Smooth muscle cell (in vitro differentiated cells): ENCODE data around the gene AADACL4. TPM values are rescaled to one million over a fixed set of nuclear protein-coding genes. Genes with fewer than 3 reads are reported as not detected.

Source experiments
- DNase-seq: peaks from one replicate; lab custom pipeline; 2025; ENCODE audit not compliant: unreplicated experiment; lab: John Stamatoyannopoulos, UW
- H2AFZ ChIP-seq: fragments of 200-600 bp; sonication (generic); 2 replicates; pipeline ENCODE4 v1.6.0; 2016; ENCODE audit warnings: antibody characterized with exemption, low read depth, mild to moderate bottlenecking
- H3F3A ChIP-seq: fragments of 200-600 bp; sonication (generic); 2 replicates; pipeline ENCODE4 v1.6.0; 2017; ENCODE audit warnings: antibody characterized with exemption, low read depth
- H3K27ac ChIP-seq: fragments of 200-600 bp; sonication (generic); 2 replicates; pipeline ENCODE4 v1.5.1; 2016; ENCODE audit warnings: low read depth, mild to moderate bottlenecking
- H3K27me3 ChIP-seq: fragments of 200-600 bp; sonication (generic); 2 replicates; pipeline ENCODE4 v1.6.1; 2016; ENCODE audit warnings: low read depth, mild to moderate bottlenecking
- H3K36me3 ChIP-seq: fragments of 200-600 bp; sonication (generic); 2 replicates; pipeline ENCODE4 v1.5.1; 2016; ENCODE audit warnings: low read depth
- H3K4me1 ChIP-seq: fragments of 200-600 bp; sonication (generic); 2 replicates; pipeline ENCODE4 v1.5.1; 2016; ENCODE audit warnings: low read depth
- H3K4me2 ChIP-seq: fragments of 200-600 bp; sonication (generic); 2 replicates; pipeline ENCODE4 v1.6.0; 2016; ENCODE audit warnings: mild to moderate bottlenecking
- H3K4me3 ChIP-seq: fragments of 200-600 bp; sonication (generic); 2 replicates; pipeline ENCODE4 v1.5.1; 2016; ENCODE audit warnings: mild to moderate bottlenecking
- H3K79me2 ChIP-seq: fragments of 200-600 bp; sonication (generic); 2 replicates; pipeline ENCODE4 v1.6.0; 2016; ENCODE audit warnings: low read depth, mild to moderate bottlenecking
- H3K9ac ChIP-seq: fragments of 200-600 bp; sonication (generic); 2 replicates; pipeline ENCODE4 v1.6.0; 2016; ENCODE audit warnings: low read depth
- H3K9me3 ChIP-seq: fragments of 200-600 bp; sonication (generic); replicated peaks from 2 replicates; pipeline ENCODE4 v1.5.1; 2016; ENCODE audit warnings: low read depth
- H4K20me1 ChIP-seq: fragments of 200-600 bp; sonication (generic); 2 replicates; pipeline ENCODE4 v1.6.0; 2016; ENCODE audit warnings: low read depth
- WGBS: methylation state at CpG from one replicate; pipeline ENCODE4 v1.1.7; 2016; ENCODE audit warnings: low lambda C conversion rate; 5-methylcytosine and 5-hydroxymethylcytosine counted together
- polyA plus RNA-seq: library from polyadenylated mRNA; unstranded; fragments of >200 nt; fragmentation: Nextera tagmentation; extraction: Ambion mirVana; gene quantifications from 2 replicates; pipeline ENCODE4 v1.2.1, GENCODE V29; 2016
- total RNA-seq: library from RNA; depleted of rRNA; stranded (reverse); fragments of >200 nt; gene quantifications from 2 replicates; pipeline ENCODE4 v1.2.3, GENCODE V29; 2014
- TF ChIP-seq, protein P1 (sequence below): fragments of 200-600 bp; sonication (generic); IDR thresholded peaks from 2 replicates; pipeline ENCODE4 v1.5.1; 2017; ENCODE audit warnings: borderline replicate concordance, mild to moderate bottlenecking, antibody characterized with exemption; ENCODE audit not compliant: insufficient read depth, poor library complexity, severe bottlenecking

Gene AADACL4
- total and polyA plus RNA-seq, 2 experiments from 2014 or later: not detected

DNA sequence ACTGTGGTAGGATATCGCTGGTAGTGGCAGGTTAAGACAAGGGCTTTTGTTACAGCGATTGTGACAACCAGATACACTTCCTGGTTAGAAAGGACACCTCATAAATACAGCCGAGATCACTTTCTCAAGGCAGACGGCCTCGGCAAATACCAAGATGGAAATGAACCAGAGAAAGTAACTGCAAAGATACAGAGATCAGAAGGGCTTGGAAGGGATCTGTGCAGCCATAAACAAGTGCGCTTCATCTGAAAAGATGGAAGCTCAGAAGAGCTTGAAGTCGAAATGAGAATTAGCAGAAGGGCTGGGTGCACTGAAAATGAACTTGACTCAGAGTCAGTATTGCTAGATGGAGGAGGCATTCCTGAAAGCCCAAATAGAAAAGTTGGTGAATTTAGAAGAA lies 32.9 kb upstream of the AADACL4 start:
- H3F3A ChIP-seq: no peaks in the 10 kb centered on the region
- peaks cover 41% of the 10 kb centered on the region for H3K27me3 ChIP-seq
- H3K36me3 ChIP-seq: no peaks in the 10 kb centered on the region
- H4K20me1 ChIP-seq: no peaks in the 10 kb centered on the region
- no peak overlapping the region for H3K27ac ChIP-seq
- TF ChIP-seq, protein P1, sequence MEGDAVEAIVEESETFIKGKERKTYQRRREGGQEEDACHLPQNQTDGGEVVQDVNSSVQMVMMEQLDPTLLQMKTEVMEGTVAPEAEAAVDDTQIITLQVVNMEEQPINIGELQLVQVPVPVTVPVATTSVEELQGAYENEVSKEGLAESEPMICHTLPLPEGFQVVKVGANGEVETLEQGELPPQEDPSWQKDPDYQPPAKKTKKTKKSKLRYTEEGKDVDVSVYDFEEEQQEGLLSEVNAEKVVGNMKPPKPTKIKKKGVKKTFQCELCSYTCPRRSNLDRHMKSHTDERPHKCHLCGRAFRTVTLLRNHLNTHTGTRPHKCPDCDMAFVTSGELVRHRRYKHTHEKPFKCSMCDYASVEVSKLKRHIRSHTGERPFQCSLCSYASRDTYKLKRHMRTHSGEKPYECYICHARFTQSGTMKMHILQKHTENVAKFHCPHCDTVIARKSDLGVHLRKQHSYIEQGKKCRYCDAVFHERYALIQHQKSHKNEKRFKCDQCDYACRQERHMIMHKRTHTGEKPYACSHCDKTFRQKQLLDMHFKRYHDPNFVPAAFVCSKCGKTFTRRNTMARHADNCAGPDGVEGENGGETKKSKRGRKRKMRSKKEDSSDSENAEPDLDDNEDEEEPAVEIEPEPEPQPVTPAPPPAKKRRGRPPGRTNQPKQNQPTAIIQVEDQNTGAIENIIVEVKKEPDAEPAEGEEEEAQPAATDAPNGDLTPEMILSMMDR: no peak
- H3K79me2 ChIP-seq: no peaks in the 10 kb centered on the region
- peaks cover 11% of the 10 kb centered on the region for H3K4me1 ChIP-seq
- 43% methylated on average over 7 of the region's 7 CpGs for WGBS
- no peak overlapping the region for H2AFZ ChIP-seq
- H3K4me2 ChIP-seq: no peak overlapping the region
- no peak overlapping the region for H3K4me3 ChIP-seq
- no peak for DNase-seq
- H3K9me3 ChIP-seq: no peaks in the 10 kb centered on the region
- no peak overlapping the region for H3K9ac ChIP-seq

- TF ChIP-seq, protein P1: no peak
- Histone ChIP-seq H3K9ac (no peak overlapping the region), H3K4me2 (no peak overlapping the region), H3K9me3 (no peaks in the 10 kb centered on the region), H3F3A (no peaks in the 10 kb centered on the region), H3K36me3 (no peaks in the 10 kb centered on the region), H4K20me1 (no peaks in the 10 kb centered on the region), H2AFZ (no peak overlapping the region), H3K27ac (no peak overlapping the region), H3K79me2 (no peaks in the 10 kb centered on the region), H3K4me1 (peaks cover 26% of the 10 kb centered on the region), H3K27me3 (peaks cover 42% of the 10 kb centered on the region), H3K4me3 (no peak overlapping the region)
- 94% methylated on average over 4 of the region's 4 CpGs for WGBS
- no peak for DNase-seq
Measured at GRCh38 chr1:12613180-12613579, 30.7 kb upstream of the AADACL4 start.

- peaks cover 33% of the 10 kb centered on the region for H3K27me3 ChIP-seq
- H2AFZ ChIP-seq: no peak overlapping the region
- TF ChIP-seq, protein P1: no peak
- H3K4me3 ChIP-seq: peak overlapping the region; percentile 87
- WGBS: 91% methylated on average over 7 of the region's 7 CpGs
- no peak overlapping the region for H3K9ac ChIP-seq
- no peaks in the 10 kb centered on the region for H3K36me3 ChIP-seq
- peaks cover 33% of the 10 kb centered on the region for H3K4me1 ChIP-seq
- DNase-seq: no peak
- no peaks in the 10 kb centered on the region for H4K20me1 ChIP-seq
- H3K9me3 ChIP-seq: no peaks in the 10 kb centered on the region
- H3F3A ChIP-seq: peaks cover 4% of the 10 kb centered on the region
- no peak overlapping the region for H3K4me2 ChIP-seq
- H3K27ac ChIP-seq: no peak overlapping the region
- H3K79me2 ChIP-seq: no peaks in the 10 kb centered on the region
Measured at GRCh38 chr1:12614402-12615158, 29.3 kb upstream of the AADACL4 start.
